ENCODE data around the gene LRRC51.

LRRC51 gene

GRCh38 chr11:72070491-72070890 is 10.2 kb upstream of the LRRC51 start:
- no peak for DNase-seq

GRCh38 chr11:72072348-72072747 is 8.3 kb upstream of the LRRC51 start:
- DNase-seq = peak; percentile 50

- DNase-seq = peak; percentile 71
Measured at GRCh38 chr11:72075109-72075508, 5.5 kb upstream of the LRRC51 start.

- DNase-seq = no peak
Measured at GRCh38 chr11:72075756-72076155, 4.9 kb upstream of the LRRC51 start.

- no peak for DNase-seq
Measured at GRCh38 chr11:72078477-72078876, 2.2 kb upstream of the LRRC51 start.

- no peak for DNase-seq
Measured at GRCh38 chr11:72079819-72080325, 778 bp upstream of the LRRC51 start.

GRCh38 chr11:72081184-72081644 is 564 bp downstream of the LRRC51 start:
- DNase-seq = no peak

GRCh38 chr11:72081821-72082453 is 1.3 kb downstream of the LRRC51 start:
- DNase-seq = peak; percentile 77

GRCh38 chr11:72083414-72083813 is 2.8 kb downstream of the LRRC51 start:
- DNase-seq = no peak

GRCh38 chr11:72084076-72084475 is 3.4 kb downstream of the LRRC51 start:
- DNase-seq = no peak

GRCh38 chr11:72084965-72085364 is 4.3 kb downstream of the LRRC51 start:
- no peak for DNase-seq

GRCh38 chr11:72085621-72086351 is 5.1 kb downstream of the LRRC51 start:
- peak; percentile 21 for DNase-seq

GRCh38 chr11:72088076-72088808 is 7.6 kb downstream of the LRRC51 start:
- DNase-seq = peak; percentile 16

- DNase-seq = peak; percentile 87
Measured at GRCh38 chr11:72091292-72091691, 10.6 kb downstream of the LRRC51 start.

GRCh38 chr11:72098741-72099140 is 18.1 kb downstream of the LRRC51 start:
- no peak for DNase-seq

GRCh38 chr11:72100009-72100408 is 19.4 kb downstream of the LRRC51 start:
- no peak for DNase-seq

- peak; percentile 57 for DNase-seq
Measured at GRCh38 chr11:72100462-72100861, 19.8 kb downstream of the LRRC51 start.

- DNase-seq = peak; percentile 32
Measured at GRCh38 chr11:72102162-72102561, 21.5 kb downstream of the LRRC51 start.

- DNase-seq = no peak
Measured at GRCh38 chr11:72102631-72102945, 21.9 kb downstream of the LRRC51 start.

GRCh38 chr11:72102946-72103753 is 22.5 kb downstream of the LRRC51 start, which contains the start of gene LAMTOR1:
Gene LAMTOR1, minus strand, starts transcription at chr11:72103297. Its CDS starts 73 bp downstream, at chr11:72103224.
- DNase-seq = peak; percentile 100

GRCh38 chr11:72103754-72104167 is 23.1 kb downstream of the LRRC51 start:
- DNase-seq = no peak

GRCh38 chr11:72105888-72106287 is 25.2 kb downstream of the LRRC51 start, which contains the start of gene TOMT:
Gene TOMT, plus strand, starts transcription at chr11:72105924. Its CDS starts 28 bp downstream, at chr11:72105952.
- no peak for DNase-seq

Measured in inflammatory macrophage treated with lipopolysaccharide for 4 hours (primary cell).